ENCODE measurements around the gene TPTE. TPM values are rescaled to one million over a fixed set of nuclear protein-coding genes. Genes with fewer than 3 reads are reported as not detected.
"Not testable (repeated sequence)": the region's sequence is repeated elsewhere in the genome, so short reads cannot be mapped to it uniquely, and the experiment has no call there.

The TPTE gene
- total RNA-seq = not detected
- not detected for polyA plus RNA-seq

DNA sequence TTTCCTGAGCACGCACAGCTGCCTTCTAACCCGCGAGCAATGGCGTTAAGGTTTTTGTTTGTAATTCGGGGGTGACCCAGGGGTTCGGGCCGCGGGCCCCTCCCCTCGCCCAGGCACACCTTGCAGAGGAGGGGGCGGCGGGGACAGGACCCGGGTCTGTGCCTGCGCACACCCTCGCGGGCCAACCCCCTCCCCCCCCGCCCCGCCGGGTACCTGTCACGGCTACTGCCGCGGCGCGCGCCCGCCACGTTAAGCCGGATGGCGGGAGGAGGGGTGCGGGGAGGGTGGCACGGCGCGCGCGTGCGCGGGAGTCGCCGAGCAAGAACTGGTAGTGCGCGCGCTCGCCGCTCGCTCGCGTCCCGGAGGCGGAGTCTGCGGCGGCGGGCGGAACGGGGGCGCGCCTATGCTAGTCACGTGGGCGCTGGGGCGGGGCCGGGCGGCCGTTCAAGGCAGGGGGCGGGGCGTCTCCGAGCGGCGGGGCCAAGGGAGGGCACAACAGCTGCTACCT is at the start of gene TPTE:
Gene TPTE (plus strand): TSS at position 493 of the 508 bp plus-strand sequence. CDS start 17,141 bp downstream, outside the sequence.
- Histone ChIP-seq H3K4me1 (ENCODE audit: insufficient read depth, low read length) (no peaks in the 10 kb centered on the region), H3K9me3 (ENCODE audit: control insufficient read depth in 1 of 2, low read length in 2 of 2) (no peaks in the 10 kb centered on the region), H3K27ac (ENCODE audit: low read depth, low read length) (no peak within 1 kb of the TSS), H3K36me3 (ENCODE audit: insufficient read depth, low read length) (no peaks in the 10 kb centered on the region), H3K27me3 (ENCODE audit: insufficient read depth, low read length) (no peaks in the 10 kb centered on the region), H3K4me3 (ENCODE audit: low read length in 2 of 2) (no peak within 1 kb of the TSS)
- intact Hi-C loops (cut with micrococcal nuclease) = no loop called here
- no peak within 1 kb of the TSS for H3K27ac Mint-ChIP-seq
- H3K4me3 Mint-ChIP-seq = no peak within 1 kb of the TSS
- no peak for DNase-seq
- peaks cover 12 to 65% (median 42%) of the 10 kb centered on the region in 8 donors for H3K9me3 Mint-ChIP-seq
- ChIA-PET POLR2A (ENCODE audit: partially characterized antibody) (no interaction called here), CTCF (ENCODE audit: partially characterized antibody) (no interaction called here)
- peaks cover 3 to 6% of the 10 kb centered on the region in 2 donors for H3K36me3 Mint-ChIP-seq
- H3K4me1 Mint-ChIP-seq = no peaks in the 10 kb centered on the region
- no peaks in the 10 kb centered on the region for H3K27me3 Mint-ChIP-seq

DNA sequence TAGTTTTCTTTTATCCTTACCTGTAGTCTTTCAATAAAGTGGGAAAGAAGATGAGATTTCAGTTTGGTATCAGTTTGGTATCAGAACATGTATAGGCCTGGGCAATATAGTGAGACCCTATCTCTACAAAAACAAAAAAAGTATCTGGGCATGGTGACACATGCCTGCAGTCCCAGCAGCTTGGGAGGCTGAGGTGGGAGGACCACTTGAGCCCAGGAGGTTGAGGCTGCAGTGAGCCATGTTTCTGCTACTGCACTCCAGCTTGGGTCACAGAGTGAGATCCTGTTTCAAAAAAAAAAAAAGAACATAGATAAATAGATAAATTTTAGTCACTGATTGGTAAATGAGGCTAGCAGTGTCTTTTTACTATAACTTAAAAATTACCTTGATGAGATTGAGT is 49.4 kb upstream of the TPTE start:
- CTCF ChIA-PET (ENCODE audit: partially characterized antibody); H3K27me3 Mint-ChIP-seq: not testable (repeated sequence)

DNA sequence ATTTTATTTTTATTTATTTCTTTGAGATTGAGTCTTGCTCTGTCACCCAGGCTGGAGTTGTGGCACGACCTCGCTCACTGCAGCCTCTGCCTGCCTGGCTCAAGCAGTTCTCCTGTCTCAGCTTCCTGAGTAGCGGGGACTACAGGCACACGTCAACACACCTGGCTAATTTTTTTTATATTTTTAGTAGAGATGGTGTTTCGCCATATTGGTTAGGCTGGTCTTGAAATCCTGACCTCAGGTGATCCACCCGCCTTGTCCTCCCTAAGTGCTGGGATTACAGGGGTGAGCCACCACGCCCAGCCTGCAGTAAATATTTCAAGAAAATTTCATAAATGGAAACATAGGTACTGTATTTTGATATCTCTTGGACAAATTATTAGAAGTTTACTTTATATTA is 43.6 kb upstream of the TPTE start:
- H3K9me3 Mint-ChIP-seq = peaks cover 0 to 32% (median 25%) of the 10 kb centered on the region in 8 donors
- H3K27ac ChIP-seq (ENCODE audit: low read depth, low read length); DNase-seq; CTCF ChIA-PET (ENCODE audit: partially characterized antibody); H3K36me3 ChIP-seq (ENCODE audit: insufficient read depth, low read length); intact Hi-C loops (cut with micrococcal nuclease); H3K4me3 Mint-ChIP-seq; H3K27me3 ChIP-seq (ENCODE audit: insufficient read depth, low read length); H3K4me3 ChIP-seq (ENCODE audit: low read length in 2 of 2); H3K36me3 Mint-ChIP-seq; POLR2A ChIA-PET (ENCODE audit: partially characterized antibody); H3K4me1 ChIP-seq (ENCODE audit: insufficient read depth, low read length); H3K27ac Mint-ChIP-seq; H3K9me3 ChIP-seq (ENCODE audit: control insufficient read depth in 1 of 2, low read length in 2 of 2); H3K4me1 Mint-ChIP-seq; H3K27me3 Mint-ChIP-seq: not testable (repeated sequence)

More for the DNA sequence above, 49.4 kb upstream of the TPTE start:
- POLR2A ChIA-PET (ENCODE audit: partially characterized antibody); H3K9me3 ChIP-seq (ENCODE audit: control insufficient read depth in 1 of 2, low read length in 2 of 2); H3K27ac ChIP-seq (ENCODE audit: low read depth, low read length); H3K4me3 Mint-ChIP-seq; H3K4me1 ChIP-seq (ENCODE audit: insufficient read depth, low read length); DNase-seq; intact Hi-C loops (cut with micrococcal nuclease); H3K36me3 Mint-ChIP-seq; H3K27ac Mint-ChIP-seq; H3K4me1 Mint-ChIP-seq; H3K36me3 ChIP-seq (ENCODE audit: insufficient read depth, low read length); H3K4me3 ChIP-seq (ENCODE audit: low read length in 2 of 2); H3K27me3 ChIP-seq (ENCODE audit: insufficient read depth, low read length): not testable (repeated sequence)
- peaks cover 0 to 11% (median 8%) of the 10 kb centered on the region in 8 donors for H3K9me3 Mint-ChIP-seq

DNA sequence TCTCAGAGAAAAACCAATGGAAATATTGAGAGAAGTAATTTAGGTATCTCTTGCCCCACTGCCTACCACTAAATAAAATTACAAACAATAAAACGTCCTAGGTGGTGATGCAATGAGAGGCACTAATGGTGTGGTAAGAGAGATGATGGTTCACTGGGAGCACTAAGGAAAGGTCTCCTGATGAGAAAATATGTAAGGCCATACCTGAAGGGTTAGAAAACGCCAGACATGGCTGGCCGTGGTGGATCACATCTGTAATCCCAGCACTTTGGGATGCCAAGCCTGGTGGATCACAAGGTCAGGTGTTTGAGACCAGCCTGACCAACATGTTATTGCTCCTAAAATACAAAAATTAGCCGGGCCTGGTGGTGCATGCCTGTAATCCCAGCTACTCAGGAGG is 41.5 kb upstream of the TPTE start:
- H3K27me3 ChIP-seq (ENCODE audit: insufficient read depth, low read length); H3K4me1 ChIP-seq (ENCODE audit: insufficient read depth, low read length); CTCF ChIA-PET (ENCODE audit: partially characterized antibody); POLR2A ChIA-PET (ENCODE audit: partially characterized antibody); intact Hi-C loops (cut with micrococcal nuclease); H3K27ac Mint-ChIP-seq; H3K4me1 Mint-ChIP-seq; H3K36me3 Mint-ChIP-seq; H3K36me3 ChIP-seq (ENCODE audit: insufficient read depth, low read length); H3K4me3 ChIP-seq (ENCODE audit: low read length in 2 of 2); DNase-seq; H3K27me3 Mint-ChIP-seq; H3K27ac ChIP-seq (ENCODE audit: low read depth, low read length); H3K4me3 Mint-ChIP-seq; H3K9me3 ChIP-seq (ENCODE audit: control insufficient read depth in 1 of 2, low read length in 2 of 2): not testable (repeated sequence)
- peaks cover 0 to 39% (median 32%) of the 10 kb centered on the region in 8 donors for H3K9me3 Mint-ChIP-seq

DNA sequence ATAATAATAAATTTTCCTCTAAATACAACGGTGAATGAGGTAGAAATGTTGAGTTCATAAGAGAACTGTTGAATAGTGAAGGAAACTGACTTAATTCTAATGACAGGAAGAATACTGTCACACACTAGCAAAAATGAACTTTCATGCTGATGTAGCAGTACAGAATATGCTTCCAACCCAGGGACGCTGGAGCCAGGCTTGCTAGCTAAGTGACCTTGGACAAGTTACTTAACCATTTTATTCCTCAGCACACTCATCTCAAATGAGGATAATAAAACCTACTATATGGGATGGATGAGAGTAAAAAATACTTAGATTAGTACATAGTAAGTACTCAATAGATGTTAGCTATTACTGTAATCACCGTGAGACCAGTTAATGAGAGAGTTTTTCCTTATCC is 36.5 kb upstream of the TPTE start:
- H3K4me3 Mint-ChIP-seq; intact Hi-C loops (cut with micrococcal nuclease); DNase-seq; H3K27me3 ChIP-seq (ENCODE audit: insufficient read depth, low read length); CTCF ChIA-PET (ENCODE audit: partially characterized antibody); H3K27me3 Mint-ChIP-seq; H3K36me3 ChIP-seq (ENCODE audit: insufficient read depth, low read length); POLR2A ChIA-PET (ENCODE audit: partially characterized antibody); H3K4me1 ChIP-seq (ENCODE audit: insufficient read depth, low read length); H3K9me3 ChIP-seq (ENCODE audit: control insufficient read depth in 1 of 2, low read length in 2 of 2); H3K27ac Mint-ChIP-seq; H3K27ac ChIP-seq (ENCODE audit: low read depth, low read length); H3K4me3 ChIP-seq (ENCODE audit: low read length in 2 of 2); H3K36me3 Mint-ChIP-seq; H3K4me1 Mint-ChIP-seq: not testable (repeated sequence)
- peaks cover 0 to 22% (median 19%) of the 10 kb centered on the region in 8 donors for H3K9me3 Mint-ChIP-seq

DNA sequence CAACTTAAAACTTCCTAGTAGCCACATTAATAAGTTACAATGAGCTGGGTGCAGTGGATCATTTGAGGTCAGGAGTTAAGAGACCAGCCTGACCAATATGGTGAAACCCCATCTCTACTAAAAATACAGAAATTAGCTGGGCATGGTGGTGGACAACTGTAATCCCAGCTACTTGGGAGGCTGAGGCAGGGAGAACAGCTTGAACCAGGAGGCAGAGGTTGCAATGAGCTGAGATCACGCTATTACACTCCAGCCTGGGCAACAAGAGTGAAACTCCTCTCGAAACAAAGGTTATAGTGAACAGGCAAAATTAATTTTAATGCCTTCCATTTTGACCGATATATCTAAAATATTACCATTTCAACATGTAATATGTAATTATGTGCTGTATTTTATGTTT is 30.9 kb upstream of the TPTE start:
- H3K36me3 Mint-ChIP-seq; H3K4me1 ChIP-seq (ENCODE audit: insufficient read depth, low read length); H3K9me3 Mint-ChIP-seq; H3K27me3 ChIP-seq (ENCODE audit: insufficient read depth, low read length); H3K9me3 ChIP-seq (ENCODE audit: control insufficient read depth in 1 of 2, low read length in 2 of 2); H3K27me3 Mint-ChIP-seq; H3K4me3 Mint-ChIP-seq; intact Hi-C loops (cut with micrococcal nuclease); CTCF ChIA-PET (ENCODE audit: partially characterized antibody); H3K36me3 ChIP-seq (ENCODE audit: insufficient read depth, low read length); POLR2A ChIA-PET (ENCODE audit: partially characterized antibody); H3K27ac Mint-ChIP-seq; H3K4me1 Mint-ChIP-seq; H3K4me3 ChIP-seq (ENCODE audit: low read length in 2 of 2); DNase-seq; H3K27ac ChIP-seq (ENCODE audit: low read depth, low read length): not testable (repeated sequence)

DNA sequence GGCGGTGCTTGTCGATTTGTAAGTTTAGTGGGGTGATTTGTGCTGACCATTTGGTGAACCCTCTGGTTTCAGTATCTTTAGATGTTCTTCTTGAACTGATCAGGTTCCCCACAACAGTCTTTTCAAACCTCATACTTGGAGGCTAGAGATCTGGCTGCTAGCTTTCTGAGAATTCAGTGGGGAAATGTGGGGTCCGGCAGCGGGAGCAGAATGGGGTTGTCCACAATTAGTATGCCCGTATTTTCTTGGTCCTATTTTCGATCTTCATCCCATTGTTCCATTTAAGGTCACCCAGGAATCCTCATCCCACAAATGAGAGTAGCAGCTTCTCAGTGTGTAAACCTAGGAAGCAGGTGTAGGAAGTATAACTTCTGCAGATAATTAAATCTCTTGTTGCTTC is 10.3 kb upstream of the TPTE start:
- no peaks in the 10 kb centered on the region for H3K4me1 Mint-ChIP-seq
- Histone ChIP-seq H3K27ac (ENCODE audit: low read depth, low read length) (no peak overlapping the region), H3K4me3 (ENCODE audit: low read length in 2 of 2) (no peak overlapping the region), H3K27me3 (ENCODE audit: insufficient read depth, low read length) (no peaks in the 10 kb centered on the region), H3K9me3 (ENCODE audit: control insufficient read depth in 1 of 2, low read length in 2 of 2) (no peaks in the 10 kb centered on the region), H3K36me3 (ENCODE audit: insufficient read depth, low read length) (no peaks in the 10 kb centered on the region), H3K4me1 (ENCODE audit: insufficient read depth, low read length) (no peaks in the 10 kb centered on the region)
- POLR2A ChIA-PET (ENCODE audit: partially characterized antibody) = no interaction called here
- H3K9me3 Mint-ChIP-seq = peaks cover 4 to 32% (median 17%) of the 10 kb centered on the region in 8 donors
- H3K27me3 Mint-ChIP-seq = no peaks in the 10 kb centered on the region
- no peak for DNase-seq
- no peak overlapping the region for H3K4me3 Mint-ChIP-seq
- CTCF ChIA-PET (ENCODE audit: partially characterized antibody) = no interaction called here
- H3K36me3 Mint-ChIP-seq = peaks cover 0 to 1% of the 10 kb centered on the region in 2 donors
- intact Hi-C loops (cut with micrococcal nuclease) = no loop called here
- no peak overlapping the region for H3K27ac Mint-ChIP-seq

DNA sequence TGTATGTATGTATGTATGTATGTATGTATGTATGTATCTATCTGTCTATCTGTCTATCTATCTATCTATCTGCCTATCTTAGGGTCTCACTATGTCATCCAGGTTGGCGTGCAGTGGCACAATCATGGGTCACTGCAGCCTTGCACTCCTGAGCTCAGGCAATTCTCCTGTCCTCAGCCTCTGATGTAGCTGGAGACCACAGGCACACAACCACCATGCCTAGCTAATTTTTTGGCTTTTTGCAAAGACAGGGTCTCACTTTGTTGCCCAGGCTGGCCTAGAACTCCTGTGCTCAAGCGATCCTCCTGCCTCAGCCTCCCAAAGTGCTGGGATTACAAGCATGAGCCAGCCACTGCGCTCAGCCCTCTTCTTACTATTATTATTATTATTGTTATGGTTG is 4.5 kb upstream of the TPTE start:
- DNase-seq; H3K36me3 ChIP-seq (ENCODE audit: insufficient read depth, low read length); H3K9me3 ChIP-seq (ENCODE audit: control insufficient read depth in 1 of 2, low read length in 2 of 2); POLR2A ChIA-PET (ENCODE audit: partially characterized antibody); H3K4me3 ChIP-seq (ENCODE audit: low read length in 2 of 2); H3K27me3 Mint-ChIP-seq; H3K36me3 Mint-ChIP-seq; H3K4me1 Mint-ChIP-seq; H3K27ac ChIP-seq (ENCODE audit: low read depth, low read length); H3K4me1 ChIP-seq (ENCODE audit: insufficient read depth, low read length); CTCF ChIA-PET (ENCODE audit: partially characterized antibody); H3K27me3 ChIP-seq (ENCODE audit: insufficient read depth, low read length); intact Hi-C loops (cut with micrococcal nuclease); H3K27ac Mint-ChIP-seq; H3K4me3 Mint-ChIP-seq: not testable (repeated sequence)
- H3K9me3 Mint-ChIP-seq = peaks cover 9 to 50% (median 33%) of the 10 kb centered on the region in 8 donors
